Transverse colon (tissue), 4 donors: ENCODE results near the gene LCE1C. TPM values are rescaled to one million over a fixed set of nuclear protein-coding genes. Genes with fewer than 3 reads are reported as not detected.

Source experiments
- DNase-seq: peaks from one replicate; pipeline ENCODE4 v3.0.0-alpha.2; 2019
- H3K27ac ChIP-seq, 4 donors: fragments of 200-600 bp; sonication (generic); 2 replicates each; pipeline ENCODE4 v1.5.1; 2016 to 2018; ENCODE audit warnings: inconsistent platforms in 4 of 4
- H3K27me3 ChIP-seq: fragments of 200-600 bp; sonication (generic); 2 replicates; pipeline ENCODE4 v1.5.1; 2017; ENCODE audit warnings: inconsistent platforms
- H3K36me3 ChIP-seq, 4 donors: fragments of 200-600 bp; sonication (generic); 2 replicates each; pipeline ENCODE4 v1.5.1; 2017 to 2019; ENCODE audit warnings: inconsistent platforms in 4 of 4
- H3K4me1 ChIP-seq, 4 donors: fragments of 200-600 bp; sonication (generic); 2 replicates each; pipeline ENCODE4 v1.5.1; 2017 to 2020; ENCODE audit warnings: inconsistent platforms in 4 of 4
- H3K4me3 ChIP-seq, 4 donors: fragments of 200-600 bp; sonication (generic); 1 replicate in 1 of 4; 2 replicates in 3 of 4; pipeline versions ENCODE4 v1.5.1 to v1.6.1; 2017 to 2019; ENCODE audit warnings: inconsistent platforms in 4 of 4
- H3K9me3 ChIP-seq, 2 donors: fragments of 200-600 bp; sonication (generic); 2 replicates each; pipeline ENCODE4 v1.5.1; 2017 to 2019; ENCODE audit warnings: inconsistent platforms in 2 of 2
- EP300 ChIP-seq: sonication (generic); formaldehyde crosslinking; IDR thresholded peaks from one replicate; pipeline ENCODE4 v1.6.1; 2017; ENCODE audit warnings: antibody characterized with exemption, low read depth
- POLR2A ChIP-seq: fragments of 450-650 bp; IDR thresholded peaks from one replicate; pipeline ENCODE4 v1.6.1; 2016; ENCODE audit warnings: antibody characterized with exemption, mild to moderate bottlenecking, moderate library complexity
- POLR2AphosphoS5 ChIP-seq, 3 donors: sonication (generic); formaldehyde crosslinking; IDR thresholded peaks; one replicate each; pipeline ENCODE4 v1.6.1; 2016; ENCODE audit warnings: antibody characterized with exemption in 3 of 3
- WGBS, 2 donors: methylation state at CpG; one replicate each; pipeline ENCODE4 v1.1.5; 2018; ENCODE audit warnings: low coverage in 1 of 2; 5-methylcytosine and 5-hydroxymethylcytosine counted together
- in situ Hi-C, 4 donors: fragments of 200-750 bp; cut with MboI; loops; one replicate each; pipeline versions ENCODE4 v1.15.0 to v1.15.1; 2017; ENCODE audit warnings: low sequenced_read_pairs in 3 of 4, low pct_ligation_motif_present in 1 of 4, low pct_unique_long_range_greater_than_20kb in 1 of 4
- intact Hi-C: fragments of 100-400 bp; cut with DNase I; formaldehyde crosslinking; loops from one replicate; pipeline ENCODE4 v1.15.1; 2023; ENCODE audit warnings: low total_unique reads
- total RNA-seq, 4 donors: library from RNA; depleted of rRNA; stranded (reverse); fragments of >200 nt; gene quantifications; one replicate each; pipeline ENCODE4 v1.1.0, GENCODE V29; 2016
- TF ChIP-seq, protein P1 (sequence below), 5 experiments: fragments of 200-600 bp in 3 of 5; fragments of 450-650 bp in 2 of 5; sonication (generic) in 3 of 5; IDR thresholded peaks; 1 replicate in 2 of 5; 2 replicates in 3 of 5; pipeline ENCODE4 v1.5.1; 2016 to 2017; ENCODE audit warnings: antibody characterized with exemption in 5 of 5, inconsistent platforms in 3 of 5, mild to moderate bottlenecking in 2 of 5, moderate library complexity in 1 of 5

The LCE1C gene
- total RNA-seq, 4 donors from 2014 or later = not detected

DNA sequence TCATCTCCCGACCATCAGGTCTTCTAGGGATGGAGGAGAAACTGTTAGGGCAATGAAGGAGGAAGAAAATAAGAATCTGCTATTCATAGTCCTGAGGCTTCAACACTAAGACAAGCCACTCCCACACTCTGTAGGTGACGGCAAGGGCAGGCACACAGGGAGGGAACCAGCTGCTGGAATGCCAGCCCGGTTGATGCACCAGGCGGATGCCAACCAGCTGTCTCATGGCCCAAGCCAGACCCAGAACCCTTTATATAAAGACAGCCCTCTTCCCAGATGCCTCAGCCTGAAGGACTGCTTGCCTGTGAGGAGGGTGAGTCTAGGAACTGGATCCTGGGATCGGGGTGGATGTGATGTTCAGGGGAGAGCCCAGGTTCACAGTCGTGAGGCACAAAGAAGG lies 48.7 kb downstream of the LCE1C start, which contains the start of gene KPRP:
TSS of gene KPRP (plus strand) at position 279 of the 400 bp plus-strand sequence. CDS start 1,564 bp downstream, outside the sequence.
- no peaks in the 10 kb centered on the region for H3K27me3 ChIP-seq
- no peak for DNase-seq
- H3K36me3 ChIP-seq = no peaks in the 10 kb centered on the region
- H3K9me3 ChIP-seq = no peaks in the 10 kb centered on the region
- intact Hi-C loops = no loop called here
- no peak for TF ChIP-seq POLR2AphosphoS5 (IDR thresholded peaks at IDR 0.05)
- TF ChIP-seq, protein P1, sequence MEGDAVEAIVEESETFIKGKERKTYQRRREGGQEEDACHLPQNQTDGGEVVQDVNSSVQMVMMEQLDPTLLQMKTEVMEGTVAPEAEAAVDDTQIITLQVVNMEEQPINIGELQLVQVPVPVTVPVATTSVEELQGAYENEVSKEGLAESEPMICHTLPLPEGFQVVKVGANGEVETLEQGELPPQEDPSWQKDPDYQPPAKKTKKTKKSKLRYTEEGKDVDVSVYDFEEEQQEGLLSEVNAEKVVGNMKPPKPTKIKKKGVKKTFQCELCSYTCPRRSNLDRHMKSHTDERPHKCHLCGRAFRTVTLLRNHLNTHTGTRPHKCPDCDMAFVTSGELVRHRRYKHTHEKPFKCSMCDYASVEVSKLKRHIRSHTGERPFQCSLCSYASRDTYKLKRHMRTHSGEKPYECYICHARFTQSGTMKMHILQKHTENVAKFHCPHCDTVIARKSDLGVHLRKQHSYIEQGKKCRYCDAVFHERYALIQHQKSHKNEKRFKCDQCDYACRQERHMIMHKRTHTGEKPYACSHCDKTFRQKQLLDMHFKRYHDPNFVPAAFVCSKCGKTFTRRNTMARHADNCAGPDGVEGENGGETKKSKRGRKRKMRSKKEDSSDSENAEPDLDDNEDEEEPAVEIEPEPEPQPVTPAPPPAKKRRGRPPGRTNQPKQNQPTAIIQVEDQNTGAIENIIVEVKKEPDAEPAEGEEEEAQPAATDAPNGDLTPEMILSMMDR (IDR thresholded peaks at IDR 0.05) = no peak
- no peak for TF ChIP-seq EP300
- TF ChIP-seq POLR2A = no peak
- no peaks in the 10 kb centered on the region for H3K4me1 ChIP-seq
- in situ Hi-C loops = no loop called here
- no peak within 1 kb of the TSS for H3K27ac ChIP-seq
- 69 to 86% methylated on average over 2 to 6 of the region's 6 CpGs for WGBS, 2 donors
- no peak within 1 kb of the TSS for H3K4me3 ChIP-seq

DNA sequence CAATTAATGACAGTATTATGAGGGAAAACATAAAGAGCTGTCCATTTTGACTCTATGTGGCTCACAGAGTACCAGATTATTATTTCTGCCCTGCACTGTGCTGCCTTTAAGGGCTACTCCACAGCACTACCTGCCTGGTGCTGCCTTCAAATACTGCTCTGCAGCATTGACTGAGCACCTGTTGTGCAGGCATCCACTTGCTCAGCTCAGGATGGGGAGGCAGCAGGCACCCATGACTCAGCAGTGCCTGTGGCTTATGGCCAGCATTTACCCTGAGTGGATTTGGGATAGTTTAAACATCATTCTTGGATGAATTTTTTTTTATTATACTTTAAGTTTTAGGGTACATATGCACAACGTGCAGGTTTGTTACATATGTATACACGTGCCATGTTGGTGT lies 49.6 kb downstream of the LCE1C start:
- Histone ChIP-seq H3K9me3 (no peaks in the 10 kb centered on the region), H3K27me3 (no peaks in the 10 kb centered on the region), H3K4me3 (no peak overlapping the region), H3K27ac (no peak overlapping the region), H3K4me1 (no peaks in the 10 kb centered on the region), H3K36me3 (no peaks in the 10 kb centered on the region)
- in situ Hi-C loops (no loop called here), intact Hi-C loops (no loop called here)
- TF ChIP-seq, protein P1 (IDR thresholded peaks at IDR 0.05) = no peak
- TF ChIP-seq POLR2AphosphoS5 (IDR thresholded peaks at IDR 0.05) (no peak), EP300 (no peak), POLR2A (no peak)
- no peak for DNase-seq
- 63 to 85% methylated on average over 1 to 2 of the region's 2 CpGs for WGBS, 2 donors

Other genes with a start within 250 kb of the LCE1C start
- gene LCE3E, start 239.9 kb downstream of the LCE1C start, total RNA-seq = not detected
- gene LCE3D, start 226.1 kb downstream of the LCE1C start, total RNA-seq = not detected
- not detected for gene LCE3C, start 206.4 kb downstream of the LCE1C start, total RNA-seq
- not detected for gene LCE3B, start 192.8 kb downstream of the LCE1C start, total RNA-seq
- not detected for gene LCE3A, start 183.5 kb downstream of the LCE1C start, total RNA-seq
- gene LCE2D, start 143.3 kb downstream of the LCE1C start, total RNA-seq = not detected
- gene LCE2C, start 131.4 kb downstream of the LCE1C start, total RNA-seq = not detected
- not detected for gene LCE2B, start 120.5 kb downstream of the LCE1C start, total RNA-seq
- gene LCE2A, start 108.3 kb downstream of the LCE1C start, total RNA-seq = not detected
- gene LCE4A, start 98.5 kb downstream of the LCE1C start, total RNA-seq = not detected
- gene KPRP, start 48.6 kb downstream of the LCE1C start, total RNA-seq = not detected
- gene LCE1F, start 31.5 kb downstream of the LCE1C start, total RNA-seq = not detected
- gene LCE1E, start 20.4 kb downstream of the LCE1C start, total RNA-seq = not detected
- not detected for gene LCE1D, start 9.9 kb downstream of the LCE1C start, total RNA-seq
- not detected for gene LCE1B, start 5.3 kb upstream of the LCE1C start, total RNA-seq
- gene LCE1A, start 20.8 kb upstream of the LCE1C start, total RNA-seq = not detected
- gene LCE6A, start 36.2 kb upstream of the LCE1C start, total RNA-seq = not detected
- gene LCE7A, start 53.3 kb upstream of the LCE1C start, total RNA-seq = not detected
- not detected for gene SMCP, start 71.7 kb upstream of the LCE1C start, total RNA-seq
- gene IVL, start 101.9 kb upstream of the LCE1C start, total RNA-seq = not detected
- gene SPRR5, start 140.6 kb upstream of the LCE1C start, total RNA-seq = not detected
- gene SPRR4, start 164.0 kb upstream of the LCE1C start, total RNA-seq = not detected
- gene SPRR1A, start 177.4 kb upstream of the LCE1C start, total RNA-seq = not detected
- not detected for gene SPRR3, start 195.1 kb upstream of the LCE1C start, total RNA-seq
- not detected for gene SPRR1B, start 224.6 kb upstream of the LCE1C start, total RNA-seq
- not detected for gene SPRR2D, start 234.5 kb upstream of the LCE1C start, total RNA-seq